ENCODE measurements around the gene DUS4L. TPM values are rescaled to one million over a fixed set of nuclear protein-coding genes. Genes with fewer than 3 reads are reported as not detected.

DUS4L gene
- total and polyA plus RNA-seq, 2 donors (not counting 3 experiments of a cell fraction or from before 2014, with no cell fraction given) = 2.5 to 9.6 TPM

DNA sequence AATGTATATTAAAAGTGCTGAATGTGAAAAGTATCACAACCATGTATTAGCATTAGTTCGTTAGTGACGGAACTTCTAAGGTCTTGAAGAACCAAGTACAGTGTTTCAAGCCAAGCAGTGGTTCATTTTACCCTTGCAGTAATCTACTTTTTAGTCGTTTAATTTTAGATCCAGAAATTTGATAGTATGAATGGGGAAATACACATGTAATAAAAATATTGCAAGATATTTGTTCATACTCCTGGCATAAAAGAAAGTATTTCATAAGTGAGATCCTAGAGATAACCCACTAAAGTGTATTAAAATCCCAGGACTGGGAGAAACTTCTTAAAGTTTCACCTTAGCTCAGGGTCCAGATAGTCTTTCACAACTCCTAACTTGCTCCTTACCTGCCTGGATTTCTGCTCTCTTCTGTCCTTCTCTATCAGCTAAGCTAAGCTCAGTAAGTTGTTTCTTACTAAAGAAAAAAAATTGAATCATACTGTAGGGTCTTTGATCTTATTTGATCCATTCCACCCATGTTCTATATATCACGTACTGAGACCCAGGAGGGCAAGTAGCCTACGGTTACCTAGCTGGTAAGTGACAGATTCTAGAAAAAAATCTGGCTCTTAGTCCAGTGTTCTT is 17.7 kb downstream of the DUS4L start:
- POLR2A ChIA-PET = interaction anchor here (1.4 kb wide), 1 partner anchor 13 kb away, joined by 3 read pairs; no protein-coding TSS in a partner anchor
- H3K27ac ChIP-seq (ENCODE audit: insufficient read depth, low read depth, low read length) = peak overlapping the region; percentile 95
- H3K79me2 ChIP-seq (ENCODE audit: control insufficient read depth, insufficient read depth, low read length) = peaks cover 68% of the 10 kb centered on the region
- no peaks in the 10 kb centered on the region for H3K9me3 ChIP-seq (replicated peaks; ENCODE audit: control insufficient read depth, insufficient read depth, low read length)
- no TSS peak for BruUV-seq (replicated peaks)
- H3K27me3 ChIP-seq (ENCODE audit: control insufficient read depth in 2 of 2, insufficient read depth in 2 of 2, low read length in 2 of 2) = no peaks in the 10 kb centered on the region
- CTCF ChIA-PET = interaction anchor here (0.8 to 3.4 kb wide), 4 partner anchors 11 to 18 kb away, joined by 3 to 20 read pairs (median 4); partner anchors contain the start of genes COG5 and DUS4L
- intact Hi-C loops (cut with micrococcal nuclease) (no loop called here), dilution Hi-C loops (cut with MboI; ENCODE audit: extremely low pct_ligation_motif_present, low sequenced_read_pairs) (no loop called here)
- TF ChIP-seq POLR2A (IDR thresholded peaks at IDR 0.05; ENCODE audit: low read depth, low read length) = no peak
- no peak for TF ChIP-seq JUN (IDR thresholded peaks at IDR 0.05; ENCODE audit: borderline replicate concordance, insufficient read depth, insufficient read length, low read depth)
- peak; percentile 46 for TF ChIP-seq GATA2 (IDR thresholded peaks at IDR 0.05; ENCODE audit: insufficient read depth, insufficient read length, low read depth, low read length)
- H3K4me1 ChIP-seq (ENCODE audit: control insufficient read depth, extremely low read depth, insufficient read depth, low read length) = peaks cover 24% of the 10 kb centered on the region
- H3K9me1 ChIP-seq (replicated peaks; ENCODE audit: control insufficient read depth, extremely low read depth, insufficient read depth, low read length) = peaks cover 3% of the 10 kb centered on the region
- peak overlapping the region; percentile 99 for H3K4me2 ChIP-seq (ENCODE audit: insufficient read depth, low read length)
- peak overlapping the region; percentile 74 to 99 (median 99) for H3K4me3 ChIP-seq (replicated peaks in 1 of 3; ENCODE audit: insufficient read depth in 1 of 3, low read depth in 1 of 3, low read length in 3 of 3)
- H4K20me1 ChIP-seq (replicated peaks; ENCODE audit: control insufficient read depth, extremely low read depth, insufficient read depth, low read length) = no peaks in the 10 kb centered on the region
- peaks cover 2 to 20% of the 10 kb centered on the region in 2 experiments for H3K36me3 ChIP-seq (ENCODE audit: control insufficient read depth in 2 of 2, extremely low read depth in 1 of 2, insufficient read depth in 2 of 2, low read length in 2 of 2)
- DNase-seq (ENCODE audit: low read depth, low spot score) = no peak
- peak overlapping the region; percentile 98 for H3K9ac ChIP-seq (replicated peaks; ENCODE audit: extremely low read depth, insufficient read depth, low read length)
- FAIRE-seq = no peak
- H2AFZ ChIP-seq (ENCODE audit: low read depth, low read length) = no peak overlapping the region

DNA sequence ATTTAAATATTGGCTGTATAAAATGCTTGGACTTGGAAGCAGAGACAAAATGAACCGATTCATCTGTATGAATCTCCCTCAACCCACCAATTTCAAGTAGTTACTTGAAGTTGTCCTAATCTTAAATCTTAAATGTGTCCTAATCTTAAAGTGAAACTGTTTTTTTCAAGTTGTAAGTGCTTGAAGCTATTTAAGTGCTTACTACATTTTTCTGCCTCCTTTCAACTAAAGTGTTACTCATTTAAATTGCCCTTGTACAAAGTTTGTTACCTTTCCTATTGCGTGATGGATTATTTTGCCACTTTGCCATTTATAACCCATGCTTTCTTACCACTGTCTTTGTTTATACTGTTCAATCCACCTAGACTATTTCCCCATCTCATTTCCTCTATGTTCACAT is 19.1 kb downstream of the DUS4L start:
- POLR2A ChIA-PET = no interaction called here
- Histone ChIP-seq H3K27ac (ENCODE audit: insufficient read depth, low read depth, low read length) (no peak overlapping the region), H3K27me3 (ENCODE audit: control insufficient read depth in 2 of 2, insufficient read depth in 2 of 2, low read length in 2 of 2) (no peaks in the 10 kb centered on the region), H4K20me1 (replicated peaks; ENCODE audit: control insufficient read depth, extremely low read depth, insufficient read depth, low read length) (no peaks in the 10 kb centered on the region), H3K4me1 (ENCODE audit: control insufficient read depth, extremely low read depth, insufficient read depth, low read length) (peaks cover 24% of the 10 kb centered on the region), H3K4me3 (replicated peaks in 1 of 3; ENCODE audit: insufficient read depth in 1 of 3, low read depth in 1 of 3, low read length in 3 of 3) (peak overlapping the region in 1 of 3 experiments; percentile 99), H3K9ac (replicated peaks; ENCODE audit: extremely low read depth, insufficient read depth, low read length) (peak overlapping the region; percentile 13), H3K9me1 (replicated peaks; ENCODE audit: control insufficient read depth, extremely low read depth, insufficient read depth, low read length) (peaks cover 3% of the 10 kb centered on the region), H3K36me3 (ENCODE audit: control insufficient read depth in 2 of 2, extremely low read depth in 1 of 2, insufficient read depth in 2 of 2, low read length in 2 of 2) (peaks cover 5 to 23% of the 10 kb centered on the region in 2 experiments), H2AFZ (ENCODE audit: low read depth, low read length) (no peak overlapping the region), H3K4me2 (ENCODE audit: insufficient read depth, low read length) (peak overlapping the region; percentile 99), H3K79me2 (ENCODE audit: control insufficient read depth, insufficient read depth, low read length) (peaks cover 78% of the 10 kb centered on the region), H3K9me3 (replicated peaks; ENCODE audit: control insufficient read depth, insufficient read depth, low read length) (no peaks in the 10 kb centered on the region)
- TF ChIP-seq GATA2 (IDR thresholded peaks at IDR 0.05; ENCODE audit: insufficient read depth, insufficient read length, low read depth, low read length) = no peak
- TF ChIP-seq, protein P1, sequence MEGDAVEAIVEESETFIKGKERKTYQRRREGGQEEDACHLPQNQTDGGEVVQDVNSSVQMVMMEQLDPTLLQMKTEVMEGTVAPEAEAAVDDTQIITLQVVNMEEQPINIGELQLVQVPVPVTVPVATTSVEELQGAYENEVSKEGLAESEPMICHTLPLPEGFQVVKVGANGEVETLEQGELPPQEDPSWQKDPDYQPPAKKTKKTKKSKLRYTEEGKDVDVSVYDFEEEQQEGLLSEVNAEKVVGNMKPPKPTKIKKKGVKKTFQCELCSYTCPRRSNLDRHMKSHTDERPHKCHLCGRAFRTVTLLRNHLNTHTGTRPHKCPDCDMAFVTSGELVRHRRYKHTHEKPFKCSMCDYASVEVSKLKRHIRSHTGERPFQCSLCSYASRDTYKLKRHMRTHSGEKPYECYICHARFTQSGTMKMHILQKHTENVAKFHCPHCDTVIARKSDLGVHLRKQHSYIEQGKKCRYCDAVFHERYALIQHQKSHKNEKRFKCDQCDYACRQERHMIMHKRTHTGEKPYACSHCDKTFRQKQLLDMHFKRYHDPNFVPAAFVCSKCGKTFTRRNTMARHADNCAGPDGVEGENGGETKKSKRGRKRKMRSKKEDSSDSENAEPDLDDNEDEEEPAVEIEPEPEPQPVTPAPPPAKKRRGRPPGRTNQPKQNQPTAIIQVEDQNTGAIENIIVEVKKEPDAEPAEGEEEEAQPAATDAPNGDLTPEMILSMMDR (IDR thresholded peaks at IDR 0.05; ENCODE audit: extremely low read depth in 1 of 2, insufficient read depth in 1 of 2, low read depth in 1 of 2, low read length in 2 of 2) = no peak
- DNase-seq (ENCODE audit: low read depth, low spot score) = no peak
- intact Hi-C loops (cut with micrococcal nuclease) = no loop called here
- CTCF ChIA-PET = interaction anchor here (1.8 to 3.4 kb wide), 2 partner anchors 12 to 19 kb away, joined by 4 to 20 read pairs; partner anchors contain the start of genes COG5 and DUS4L
- BruUV-seq (replicated peaks) = no TSS peak
- dilution Hi-C loops (cut with MboI; ENCODE audit: extremely low pct_ligation_motif_present, low sequenced_read_pairs) = no loop called here
- FAIRE-seq = no peak

All from endothelial cell of umbilical vein (primary cell).